H54 (cell line): ENCODE measurements around the gene LDLRAD3.

Experiments used
- DNase-seq: peaks from one replicate; pipeline ENCODE4 v3.0.0; 2011; ENCODE audit warnings: low spot score, mixed read lengths; ENCODE audit not compliant: insufficient read length
- FAIRE-seq: peaks from 3 replicates; lab custom pipeline; 2011; peaks lifted over from hg19 to GRCh38; lab: Jason Lieb, UNC
- POLR2A ChIP-seq: IDR thresholded peaks from 2 replicates; pipeline ENCODE4 v1.6.1; 2011; ENCODE audit warnings: low read depth, mild to moderate bottlenecking, low read length

LDLRAD3 gene

DNA sequence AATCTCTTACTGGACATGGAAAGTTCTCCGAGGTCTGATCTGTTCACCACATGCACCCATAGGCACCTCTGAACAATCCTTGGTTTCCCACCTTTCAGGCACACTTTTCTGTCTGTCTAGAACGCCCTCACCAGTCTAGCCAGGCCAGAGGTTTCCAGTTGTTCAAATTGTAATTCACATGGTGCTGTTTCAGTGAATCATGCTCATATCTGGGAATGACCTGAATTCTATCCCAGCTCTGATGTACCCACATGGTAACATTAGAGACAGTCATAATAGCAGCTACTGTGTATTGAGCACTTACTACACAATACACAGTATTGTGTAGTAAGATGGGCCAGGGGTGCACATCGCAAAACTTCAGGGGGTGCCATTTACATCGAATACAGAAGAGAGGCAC is 207.1 kb downstream of the LDLRAD3 start:
- no peak for TF ChIP-seq POLR2A
- no peak for DNase-seq
- FAIRE-seq = no peak

DNA sequence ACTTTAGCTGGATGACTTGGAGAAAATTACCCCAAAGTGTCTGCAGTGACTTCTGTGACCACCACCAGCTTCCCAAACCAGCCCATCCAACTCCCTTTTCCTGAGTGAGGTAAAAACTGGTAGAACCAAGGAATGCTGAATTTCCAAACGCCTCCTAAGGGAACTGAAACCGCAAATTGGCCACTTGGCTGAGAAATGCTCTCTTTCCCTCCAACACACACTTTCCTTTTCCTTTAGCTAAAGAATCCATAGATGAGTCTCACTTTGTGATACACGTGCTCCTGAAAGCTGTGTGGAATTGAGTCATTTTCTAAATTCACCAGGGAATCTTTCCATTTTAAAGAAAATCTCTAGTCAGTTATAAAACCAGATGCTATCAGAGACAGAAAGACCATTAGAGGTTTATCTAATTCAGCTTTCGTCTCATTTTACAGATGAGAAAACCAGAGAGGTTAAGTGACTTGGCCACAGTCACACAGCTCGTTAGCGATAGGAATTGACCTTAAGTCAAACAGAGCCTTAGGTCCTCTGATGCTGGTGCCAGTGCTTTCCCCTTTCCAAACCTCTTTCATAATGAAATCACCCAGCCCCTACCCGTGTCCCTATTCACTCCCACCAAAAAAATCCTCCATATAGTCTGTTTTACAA is 208.2 kb downstream of the LDLRAD3 start:
- FAIRE-seq (no peak), DNase-seq (no peak)
- TF ChIP-seq POLR2A = no peak

DNA sequence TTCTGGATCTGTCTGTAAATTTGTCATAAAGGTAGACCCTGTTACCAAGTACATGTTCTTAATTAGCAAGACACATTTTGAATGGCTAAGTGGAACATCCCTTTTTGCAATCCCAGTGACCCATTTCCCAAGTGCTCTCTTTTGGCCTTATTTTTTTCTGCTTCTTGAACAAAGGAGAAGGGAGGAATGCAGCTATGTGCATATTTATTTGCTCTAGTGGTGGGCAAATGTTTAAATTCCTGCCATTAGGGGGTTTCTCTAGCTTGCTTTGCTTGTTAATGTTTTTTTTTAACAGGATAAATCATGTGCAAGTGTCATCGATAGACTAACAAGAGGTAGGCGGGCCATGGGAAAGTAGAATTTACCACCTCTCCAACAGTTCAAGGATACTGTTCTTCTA is 209.7 kb downstream of the LDLRAD3 start:
- TF ChIP-seq POLR2A = no peak
- FAIRE-seq (no peak), DNase-seq (no peak)

DNA sequence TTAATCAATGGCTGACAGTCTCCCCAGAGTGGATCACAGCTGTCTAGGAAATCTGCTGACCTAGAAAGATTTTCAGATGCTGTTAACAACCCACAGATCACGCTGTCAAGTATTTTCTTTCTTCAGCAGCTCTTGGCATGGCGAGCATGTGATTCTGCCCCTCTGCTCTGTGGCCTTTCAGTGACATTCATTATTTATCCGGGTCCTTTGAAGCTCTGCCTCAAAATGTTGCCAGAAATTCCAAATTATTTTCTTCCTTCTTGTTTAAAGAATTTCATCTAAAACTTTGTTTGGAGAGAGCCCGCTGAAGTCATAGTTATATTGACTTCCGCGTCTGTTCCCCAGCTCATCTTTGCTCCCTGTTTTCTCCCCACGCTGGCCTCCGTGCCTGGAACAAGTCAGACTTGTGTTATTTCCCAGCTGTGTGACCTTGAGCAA is 211.3 kb downstream of the LDLRAD3 start:
- TF ChIP-seq POLR2A = no peak
- FAIRE-seq = no peak
- no peak for DNase-seq

DNA sequence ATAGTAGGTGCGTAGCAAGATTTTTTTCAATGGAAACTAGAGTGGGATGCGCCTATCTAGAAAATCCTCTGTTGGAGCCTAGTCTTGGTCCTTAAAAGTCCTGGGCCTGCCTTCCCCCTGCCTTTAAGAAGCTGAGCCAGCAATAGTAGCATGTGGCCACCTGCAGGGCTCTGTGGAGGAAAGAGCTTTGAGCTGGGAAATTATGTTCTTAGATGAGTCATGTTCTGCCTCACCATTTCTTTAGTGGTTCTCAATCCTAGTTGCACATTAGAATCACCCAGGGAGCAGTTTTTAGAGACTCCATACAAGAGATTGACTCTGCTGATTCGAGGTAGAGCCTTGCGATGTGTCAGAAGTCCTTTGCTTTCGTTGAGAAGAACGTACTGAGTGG is 211.9 kb downstream of the LDLRAD3 start:
- peak; percentile 67 for DNase-seq
- peak; percentile 58 for FAIRE-seq

DNA sequence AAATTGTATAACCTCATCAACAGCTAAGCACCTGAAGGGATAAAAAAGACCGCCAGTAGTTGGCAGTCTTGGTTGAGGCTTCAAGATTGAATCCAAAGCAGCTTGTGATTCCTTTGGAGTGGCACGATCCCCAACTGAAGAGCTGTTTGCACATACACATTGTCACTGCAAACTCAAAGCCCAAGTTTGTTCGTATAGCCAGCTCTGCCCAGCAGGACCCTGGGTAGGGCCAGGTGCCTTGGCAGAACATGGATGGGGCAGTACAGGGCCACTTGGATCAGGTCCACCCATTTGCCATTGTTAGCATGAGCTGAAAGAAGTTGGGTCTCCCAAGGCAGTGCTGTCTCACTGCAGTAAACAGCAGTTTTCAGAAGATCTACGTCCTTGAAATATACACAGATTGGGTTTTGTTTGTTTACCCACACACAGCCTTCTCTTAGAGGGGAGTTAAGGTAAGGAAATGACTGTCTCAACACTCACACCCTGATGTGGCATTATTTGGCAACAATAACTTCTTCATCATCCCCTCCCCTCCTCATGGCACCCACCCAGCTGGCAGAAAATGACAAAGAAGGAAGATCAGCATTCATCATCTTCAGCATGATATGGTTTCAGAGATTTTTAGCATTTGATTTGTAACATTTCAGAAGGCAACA is 212.4 kb downstream of the LDLRAD3 start:
- DNase-seq = no peak
- FAIRE-seq = peak; percentile 67
- no peak for TF ChIP-seq POLR2A

More for the DNA sequence above, 211.9 kb downstream of the LDLRAD3 start:
- TF ChIP-seq POLR2A = no peak

DNA sequence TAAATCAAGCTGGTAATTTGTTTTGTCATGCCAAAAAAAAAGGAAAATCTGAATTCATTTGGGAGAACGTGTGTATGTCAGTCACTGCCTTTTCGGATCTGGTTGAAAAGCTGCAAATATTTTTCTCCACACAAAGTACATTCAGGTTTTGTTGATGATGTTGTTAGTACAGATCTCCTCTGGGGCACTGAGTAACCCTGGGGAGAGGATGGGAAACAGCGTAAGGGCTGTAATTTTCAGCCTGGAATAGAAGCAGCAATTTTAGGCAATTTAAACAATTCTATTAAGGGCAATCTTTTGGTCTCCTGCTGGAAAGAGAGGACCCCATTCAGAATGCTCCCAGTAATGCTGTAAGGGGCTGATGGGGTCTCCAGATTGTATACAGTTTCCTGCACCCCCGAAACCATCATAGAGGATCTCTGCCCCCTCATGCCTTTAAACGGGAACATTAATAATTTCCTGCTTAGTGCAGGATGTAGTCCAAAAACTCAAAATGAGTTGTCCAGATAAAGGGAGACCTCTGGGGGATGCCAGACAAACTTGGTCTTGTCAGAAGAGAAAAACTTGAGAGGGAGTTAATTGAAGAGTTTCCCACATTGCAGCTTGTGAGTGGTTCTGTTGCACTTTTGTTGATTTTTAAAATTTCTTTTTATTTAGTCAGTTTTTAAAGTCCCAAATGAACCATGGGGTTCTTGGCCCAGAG is 213.1 kb downstream of the LDLRAD3 start:
- no peak for TF ChIP-seq POLR2A
- FAIRE-seq (no peak), DNase-seq (no peak)

DNA sequence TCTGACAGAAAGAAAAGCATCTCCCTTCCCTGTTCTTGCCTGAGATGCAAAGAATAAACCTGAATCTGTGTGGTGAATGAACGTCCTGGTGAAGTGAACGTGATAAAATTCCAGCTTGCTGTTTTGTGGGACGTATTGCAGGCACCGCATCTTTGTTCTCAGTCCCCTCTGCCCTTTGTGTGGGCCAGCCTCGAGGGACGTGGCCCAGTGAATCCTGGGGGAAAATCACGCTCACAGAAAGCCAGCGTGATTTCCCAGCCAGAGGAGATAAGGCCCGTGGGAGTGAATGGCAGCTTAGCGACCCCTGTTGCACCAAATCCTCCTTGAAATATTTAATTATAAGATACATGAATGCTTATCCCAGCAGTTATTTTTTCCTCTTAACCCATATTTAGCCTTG is 216.2 kb downstream of the LDLRAD3 start:
- no peak for FAIRE-seq
- DNase-seq = no peak

DNA sequence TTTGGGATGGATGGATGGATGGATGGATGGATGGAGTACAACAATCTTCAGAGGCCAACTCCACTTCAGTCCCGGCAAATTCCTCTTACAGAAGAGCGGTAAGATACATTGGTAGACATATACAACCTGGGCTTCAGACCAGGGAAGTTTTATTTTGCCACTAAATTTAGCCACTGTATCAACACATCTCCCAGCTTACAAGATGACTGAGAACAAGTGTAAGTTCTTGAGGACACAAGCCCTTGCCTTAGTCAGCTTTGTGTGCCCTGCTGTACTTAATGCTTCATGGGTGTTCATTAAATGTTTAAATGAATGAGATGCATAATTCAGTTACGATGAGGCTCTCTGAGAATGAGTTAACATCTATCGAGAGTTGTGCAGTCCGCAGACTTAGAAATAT is 217.7 kb downstream of the LDLRAD3 start:
- DNase-seq = no peak
- FAIRE-seq = no peak
- no peak for TF ChIP-seq POLR2A

More for the DNA sequence above, 216.2 kb downstream of the LDLRAD3 start:
- no peak for TF ChIP-seq POLR2A

DNA sequence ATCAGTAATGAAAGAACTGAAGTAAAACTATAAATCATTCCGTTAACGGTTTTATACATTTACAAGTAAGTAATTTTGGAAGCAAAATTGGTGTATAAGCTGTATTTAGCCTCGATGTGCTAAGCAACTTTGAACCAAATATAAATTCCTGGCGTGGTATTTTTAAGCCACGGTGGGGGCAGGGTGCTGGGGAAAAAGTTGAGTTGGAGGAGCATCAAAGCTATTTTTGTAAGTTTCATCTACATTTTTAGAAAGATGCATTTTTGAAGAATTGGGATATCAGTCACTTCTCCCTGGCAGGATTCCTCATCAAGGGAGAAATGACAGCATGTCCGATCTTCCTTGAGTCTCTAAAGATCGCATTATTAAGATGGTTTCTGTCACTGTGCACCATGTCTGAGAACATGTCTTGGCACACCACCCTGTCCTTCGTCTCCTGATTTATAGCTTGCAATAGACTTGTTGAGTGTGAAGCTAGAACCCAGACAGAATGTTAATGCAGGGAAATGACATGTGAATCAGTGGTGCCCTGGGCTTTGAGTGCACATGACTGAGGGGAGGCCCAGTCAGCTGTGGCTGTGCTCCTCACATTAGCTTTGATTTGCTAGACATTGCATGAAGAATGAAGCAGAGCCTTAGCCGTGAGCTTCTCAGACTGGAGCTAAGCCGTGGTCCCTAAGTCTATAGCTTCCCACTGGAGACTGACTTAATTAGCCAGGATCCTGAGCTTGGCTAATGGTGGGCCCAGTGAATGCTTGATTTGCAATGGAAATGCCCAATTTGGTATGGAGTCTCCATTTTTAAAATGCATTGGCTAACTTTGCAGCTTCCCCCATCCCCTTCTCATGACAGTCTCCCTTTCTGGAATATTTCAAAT is 218.4 kb downstream of the LDLRAD3 start:
- FAIRE-seq = no peak
- DNase-seq = no peak
- TF ChIP-seq POLR2A = no peak

DNA sequence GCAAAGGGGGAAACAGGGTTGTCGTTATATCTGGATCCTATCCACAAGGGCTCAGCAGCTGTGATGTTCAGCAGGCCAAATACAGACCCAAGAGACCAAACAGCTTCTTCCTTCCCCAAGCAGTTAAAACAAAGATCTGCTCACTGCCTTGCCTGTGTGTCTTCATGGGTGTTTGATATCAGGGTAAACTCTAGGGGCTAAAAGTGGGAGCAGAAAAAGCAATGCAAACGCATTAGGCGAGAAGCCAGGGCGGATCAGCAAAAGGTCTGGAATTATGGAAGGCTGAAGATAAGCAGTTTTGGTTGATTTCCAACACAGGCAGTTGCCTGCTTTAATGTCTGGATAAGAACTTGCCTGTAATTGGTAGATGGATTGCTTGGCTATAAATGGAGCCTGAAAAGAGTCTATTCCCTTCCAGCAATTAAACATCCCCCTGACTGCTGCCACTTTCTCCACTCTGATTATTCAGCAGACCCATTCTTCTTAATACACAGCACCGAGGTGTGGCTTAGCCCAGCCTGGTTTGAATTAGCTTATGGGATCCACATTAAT is 219.1 kb downstream of the LDLRAD3 start:
- DNase-seq = no peak
- no peak for TF ChIP-seq POLR2A
- FAIRE-seq = no peak

DNA sequence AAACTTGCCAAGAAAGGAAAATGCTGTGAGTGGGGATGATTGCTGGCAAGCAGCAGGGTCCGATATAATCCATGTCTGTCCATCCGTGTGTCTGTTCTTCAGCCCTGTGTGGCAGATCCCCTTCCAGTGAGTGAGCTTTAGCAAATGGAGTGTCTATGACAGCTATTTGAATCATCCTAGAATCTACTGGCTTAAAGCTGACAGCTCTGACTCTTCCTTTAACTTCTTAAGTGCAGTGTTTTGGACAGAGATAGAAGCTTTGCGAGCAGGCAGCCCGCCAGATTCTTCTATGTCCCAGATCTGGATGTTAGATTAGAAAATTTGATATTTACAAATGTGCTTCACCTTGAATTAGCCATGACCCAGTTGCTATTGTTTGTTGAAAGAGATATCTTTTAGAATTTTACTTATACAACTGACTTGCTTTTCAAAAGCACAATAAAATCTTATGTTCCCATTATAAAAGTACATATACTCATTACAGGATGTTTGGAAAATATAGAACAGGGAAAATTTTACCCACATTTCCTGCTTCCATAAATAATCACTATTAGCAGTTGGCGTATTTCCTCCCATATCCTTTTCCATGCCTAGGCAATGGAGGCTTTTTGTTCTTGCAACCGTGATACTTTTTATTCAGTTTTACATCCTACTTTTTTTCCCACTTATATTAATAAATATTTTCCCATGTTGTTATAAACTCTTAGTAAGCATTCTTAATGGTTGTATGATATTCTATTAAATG is 220.8 kb downstream of the LDLRAD3 start:
- no peak for TF ChIP-seq POLR2A
- FAIRE-seq = no peak
- DNase-seq = no peak
